Measurements from ENCODE around the gene RPS14. TPM values are rescaled to one million over a fixed set of nuclear protein-coding genes. Genes with fewer than 3 reads are reported as not detected.

Gene RPS14
- total and polyA plus RNA-seq, 2 of the 8 experiments (the other 6 are each of a cell fraction or from before 2014, with no cell fraction given), result 2,548 to 6,423 TPM

DNA sequence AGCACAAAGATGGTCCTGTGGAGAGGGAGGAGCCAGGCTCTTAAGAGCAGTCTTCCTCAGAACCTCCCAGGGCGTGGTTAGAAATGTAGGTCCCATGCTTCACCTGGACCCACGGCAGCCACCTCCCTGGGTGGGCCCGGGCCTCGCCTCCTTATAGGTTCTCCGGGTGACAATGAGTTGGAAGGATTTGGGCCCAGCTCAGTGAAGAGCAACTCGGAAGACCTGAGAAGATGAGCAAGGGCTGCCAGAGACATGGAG lies 32.1 kb upstream of the RPS14 start:
- Histone ChIP-seq H3K27me3 (replicated peaks in 1 of 4; ENCODE audit: control insufficient read depth in 3 of 4, extremely low read depth in 1 of 4, insufficient read depth in 3 of 4, low read length in 3 of 4) (no peaks in the 10 kb centered on the region), H3K18ac (ENCODE audit: extremely low read depth, low read length) (no peak overlapping the region), H3K56ac (replicated peaks; ENCODE audit: insufficient read length, low read depth, low read length) (no peak overlapping the region), H2BK20ac (ENCODE audit: low read length) (0 out of 2 replicates have a peak overlapping the region, but pooled peaks have one; percentile 23), H4K20me1 (replicated peaks in 1 of 2; ENCODE audit: control insufficient read depth in 1 of 2, insufficient read depth in 2 of 2, low read length in 2 of 2) (no peaks in the 10 kb centered on the region), H3K79me2 (ENCODE audit: control insufficient read depth in 1 of 2, insufficient read depth in 2 of 2, low read length in 2 of 2) (no peaks in the 10 kb centered on the region), H3K27ac (ENCODE audit: low read depth, low read length) (no peak overlapping the region), H3K4me2 (ENCODE audit: insufficient read depth in 1 of 2, low read depth in 2 of 2, low read length in 2 of 2) (no peak overlapping the region), H2AK5ac (ENCODE audit: low read depth, low read length) (no peak overlapping the region), H3K9me3 (ENCODE audit: insufficient read depth in 2 of 2, low read depth in 1 of 2, low read length in 1 of 2) (no peaks in the 10 kb centered on the region), H2AFZ (ENCODE audit: low read length) (no peak overlapping the region), H3K23me2 (ENCODE audit: low read depth, low read length) (peaks cover 3% of the 10 kb centered on the region; the same call in 1 of the 2 replicates), H3K79me1 (ENCODE audit: low read depth, low read length) (no peaks in the 10 kb centered on the region; the same call in 1 of the 2 replicates), H4K5ac (ENCODE audit: insufficient read length, low read depth, low read length) (no peak overlapping the region), H3K36me3 (ENCODE audit: control insufficient read depth in 2 of 4, insufficient read depth in 4 of 4, low read length in 3 of 4) (no peaks in the 10 kb centered on the region), H3K23ac (ENCODE audit: insufficient read length) (no peak overlapping the region), H4K8ac (ENCODE audit: extremely low read depth, insufficient read depth, low read length) (no peak overlapping the region), H3K14ac (ENCODE audit: insufficient read length) (no peak overlapping the region), H2BK12ac (ENCODE audit: low read depth, low read length) (0 out of 2 replicates have a peak overlapping the region, but pooled peaks have one; percentile 53), H4K91ac (replicated peaks; ENCODE audit: insufficient read length, low read length) (no peak overlapping the region), H2BK5ac (ENCODE audit: low read depth, low read length) (no peak overlapping the region), H2BK120ac (replicated peaks; ENCODE audit: low read depth, low read length) (no peak overlapping the region), H2BK15ac (ENCODE audit: low read length) (peak overlapping the region; percentile 75; the same call in 1 of the 2 replicates), H3K4me1 (replicated peaks in 1 of 4; ENCODE audit: control insufficient read depth in 3 of 4, insufficient read depth in 4 of 4, low read length in 3 of 4) (peaks cover 0 to 17% (median 11%) of the 10 kb centered on the region in 4 experiments; a peak in 5 of 7 replicates), H3K4ac (replicated peaks; ENCODE audit: insufficient read length, low read depth, low read length) (no peak overlapping the region), H3K9ac (replicated peaks in 1 of 4; ENCODE audit: extremely low read depth in 1 of 4, low read depth in 3 of 4, low read length in 3 of 4) (no peak overlapping the region), H3K4me3 (ENCODE audit: extremely low read depth in 1 of 4, insufficient read depth in 2 of 4, low read depth in 3 of 4, low read length in 4 of 4) (no peak overlapping the region)
- TF ChIP-seq SP4 (IDR thresholded peaks at IDR 0.05; ENCODE audit: low read length), result no peak
- TF ChIP-seq SP1 (IDR thresholded peaks at IDR 0.05; ENCODE audit: low read depth, low read length), result no peak
- TF ChIP-seq CEBPB (IDR thresholded peaks at IDR 0.05; ENCODE audit: low read depth, low read length), result no peak
- no peak for TF ChIP-seq ASH2L (IDR thresholded peaks at IDR 0.05; ENCODE audit: low read length)
- no peak for TF ChIP-seq KDM5A (IDR thresholded peaks at IDR 0.05; ENCODE audit: low read length)
- no peak for TF ChIP-seq CTBP2 (IDR thresholded peaks at IDR 0.05; ENCODE audit: borderline replicate concordance, insufficient read depth, insufficient read length, low read length)
- FAIRE-seq (no peak), DNase-seq (ENCODE audit: low read depth in 1 of 2, low spot score in 2 of 2) (no peak)
- ChIA-PET POLR2A (ENCODE audit: partially characterized antibody) (interaction anchor here (0.9 to 12.0 kb wide), 9 partner anchors 8 to 36 kb away, joined by 3 to 122 read pairs (median 5); partner anchors contain the start of gene RPS14), CTCF (ENCODE audit: partially characterized antibody) (interaction anchor here (1.2 to 30.8 kb wide), 7 partner anchors 8 to 111 kb away, joined by 3 to 571 read pairs (median 7); partner anchors contain the start of gene NDST1)
- WGBS, 2 experiments (ENCODE audit: extremely low coverage in 1 of 2, insufficient coverage in 1 of 2, insufficient read length in 1 of 2, insufficient replicate concordance in 2 of 2, low coverage in 1 of 2, low lambda C conversion rate in 2 of 2, missing lambda C conversion rate in 1 of 2), result 90% methylated on average over 6 of the region's 6 CpGs; no CpG with 5 or more reads in 1 of the 2 experiments
